LNCAP (cell line): ENCODE measurements around the gene ZFTA.

Experiments used
- TF ChIP-seq, protein P1 (sequence below): fragments of 450-650 bp; IDR thresholded peaks from 2 replicates; pipeline ENCODE4 v1.5.1; 2017; ENCODE audit warnings: mild to moderate bottlenecking

The ZFTA gene

GRCh38 chr11:63811522-63811921 is 42.9 kb upstream of the ZFTA start:
- TF ChIP-seq, protein P1, sequence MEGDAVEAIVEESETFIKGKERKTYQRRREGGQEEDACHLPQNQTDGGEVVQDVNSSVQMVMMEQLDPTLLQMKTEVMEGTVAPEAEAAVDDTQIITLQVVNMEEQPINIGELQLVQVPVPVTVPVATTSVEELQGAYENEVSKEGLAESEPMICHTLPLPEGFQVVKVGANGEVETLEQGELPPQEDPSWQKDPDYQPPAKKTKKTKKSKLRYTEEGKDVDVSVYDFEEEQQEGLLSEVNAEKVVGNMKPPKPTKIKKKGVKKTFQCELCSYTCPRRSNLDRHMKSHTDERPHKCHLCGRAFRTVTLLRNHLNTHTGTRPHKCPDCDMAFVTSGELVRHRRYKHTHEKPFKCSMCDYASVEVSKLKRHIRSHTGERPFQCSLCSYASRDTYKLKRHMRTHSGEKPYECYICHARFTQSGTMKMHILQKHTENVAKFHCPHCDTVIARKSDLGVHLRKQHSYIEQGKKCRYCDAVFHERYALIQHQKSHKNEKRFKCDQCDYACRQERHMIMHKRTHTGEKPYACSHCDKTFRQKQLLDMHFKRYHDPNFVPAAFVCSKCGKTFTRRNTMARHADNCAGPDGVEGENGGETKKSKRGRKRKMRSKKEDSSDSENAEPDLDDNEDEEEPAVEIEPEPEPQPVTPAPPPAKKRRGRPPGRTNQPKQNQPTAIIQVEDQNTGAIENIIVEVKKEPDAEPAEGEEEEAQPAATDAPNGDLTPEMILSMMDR, result no peak

DNA sequence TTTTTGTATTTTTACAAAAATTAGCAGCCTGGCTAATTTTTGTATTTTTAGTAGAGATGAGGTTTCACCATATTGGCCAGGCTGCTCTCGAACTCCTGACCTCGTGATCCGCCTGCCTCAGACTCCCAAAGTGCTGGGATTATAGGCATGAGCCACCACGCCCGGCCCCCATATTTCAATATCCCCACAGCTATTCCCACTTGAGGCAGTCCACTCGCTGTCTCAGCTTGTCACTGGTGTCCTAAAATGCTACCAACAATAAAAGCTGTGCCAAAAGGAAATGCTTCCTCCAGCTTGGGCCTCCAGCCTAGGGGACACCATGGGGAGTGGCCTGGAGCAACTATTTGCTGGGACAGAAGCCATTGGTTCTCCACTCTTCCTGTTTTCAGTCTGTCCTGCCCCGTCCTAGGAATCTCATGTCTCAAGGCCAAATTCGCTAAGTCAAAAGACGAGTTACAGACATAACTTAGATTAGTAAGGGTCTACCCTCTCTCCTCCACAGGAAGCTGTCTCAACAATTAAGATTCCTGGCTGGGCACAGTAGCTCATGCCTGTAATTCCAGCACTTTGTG is 37.4 kb upstream of the ZFTA start:
- TF ChIP-seq, protein P1, result no peak

- TF ChIP-seq, protein P1, result no peak
Observed at GRCh38 chr11:63804259-63804658, 35.7 kb upstream of the ZFTA start.

- TF ChIP-seq, protein P1, result no peak
Observed at GRCh38 chr11:63802637-63803414, 34.3 kb upstream of the ZFTA start.

DNA sequence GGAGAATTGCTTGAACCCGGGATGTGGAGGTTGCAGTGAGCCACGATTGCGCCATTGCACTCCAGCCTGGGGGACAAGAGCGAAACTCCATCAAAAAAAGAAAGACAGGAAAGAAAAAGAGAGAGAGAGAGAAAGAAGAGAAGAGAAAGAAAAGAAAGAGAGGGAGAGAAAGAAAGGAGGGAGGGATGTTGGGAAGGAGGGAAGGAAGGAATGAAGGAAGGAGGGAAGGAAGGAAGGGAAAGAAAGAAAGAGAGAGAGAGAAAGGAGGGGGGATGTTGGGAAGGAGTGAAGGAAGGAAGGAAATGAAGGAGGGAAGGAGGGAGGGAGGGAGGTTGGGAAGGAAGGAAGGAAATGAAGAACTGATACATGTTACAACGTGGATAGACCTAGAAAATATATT is 32.3 kb upstream of the ZFTA start:
- TF ChIP-seq, protein P1, result no peak

- TF ChIP-seq, protein P1, result no peak
Observed at GRCh38 chr11:63795066-63795465, 26.5 kb upstream of the ZFTA start.

DNA sequence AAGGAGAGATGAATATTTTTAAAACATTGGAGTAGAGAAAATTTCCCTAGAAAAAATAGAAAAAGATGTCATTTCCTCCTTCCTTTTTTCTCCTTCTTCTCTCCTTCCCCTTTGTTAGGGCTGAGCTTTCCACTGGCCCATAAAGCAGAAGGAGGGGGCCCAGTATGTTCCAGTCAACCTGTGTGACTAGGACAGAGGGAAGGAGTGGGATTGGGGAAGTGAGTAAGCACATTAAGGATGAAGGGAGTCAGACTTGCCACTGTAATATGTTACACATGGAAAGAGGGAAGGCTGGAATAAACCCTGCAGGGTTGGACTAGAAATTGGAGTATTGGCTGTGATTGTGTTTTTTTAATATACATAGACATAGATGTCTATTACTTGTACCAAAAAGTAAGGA is 24.6 kb upstream of the ZFTA start:
- TF ChIP-seq, protein P1, result no peak
